ENCODE results near the gene SNF8.

Gene SNF8

DNA sequence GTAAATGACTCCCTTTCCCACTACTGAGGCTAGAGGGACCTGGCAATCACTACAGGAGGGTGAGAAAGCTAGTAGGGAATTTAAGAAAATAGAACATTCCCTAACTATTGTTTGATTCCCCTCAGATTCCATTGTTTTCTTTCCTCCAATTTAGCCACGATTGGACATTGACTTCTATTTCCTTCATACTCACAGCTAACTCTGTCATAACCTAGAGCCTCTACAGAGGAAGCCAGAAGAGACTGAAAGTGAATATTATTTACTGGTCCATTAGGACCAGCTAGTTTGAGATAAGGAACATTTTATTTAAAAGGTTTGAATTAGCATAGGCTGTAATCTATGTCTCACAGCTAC is 14.9 kb downstream of the SNF8 start:
- Histone ChIP-seq H3K79me2 (ENCODE audit: control insufficient read depth, insufficient read depth, low read length, unreplicated experiment) (peaks cover 4% of the 10 kb centered on the region), H2AFZ (ENCODE audit: low read length, unreplicated experiment) (no peak overlapping the region), H3K4me3 (ENCODE audit: low read depth, low read length) (no peak overlapping the region), H3K4me1 (ENCODE audit: control insufficient read depth, insufficient read depth, low read length, unreplicated experiment) (no peaks in the 10 kb centered on the region), H3K27ac (ENCODE audit: low read depth, low read length) (no peak overlapping the region), H3K36me3 (ENCODE audit: insufficient read depth, low read length) (peaks cover 33% of the 10 kb centered on the region), H3K27me3 (ENCODE audit: insufficient read depth, low read length) (no peaks in the 10 kb centered on the region)

DNA sequence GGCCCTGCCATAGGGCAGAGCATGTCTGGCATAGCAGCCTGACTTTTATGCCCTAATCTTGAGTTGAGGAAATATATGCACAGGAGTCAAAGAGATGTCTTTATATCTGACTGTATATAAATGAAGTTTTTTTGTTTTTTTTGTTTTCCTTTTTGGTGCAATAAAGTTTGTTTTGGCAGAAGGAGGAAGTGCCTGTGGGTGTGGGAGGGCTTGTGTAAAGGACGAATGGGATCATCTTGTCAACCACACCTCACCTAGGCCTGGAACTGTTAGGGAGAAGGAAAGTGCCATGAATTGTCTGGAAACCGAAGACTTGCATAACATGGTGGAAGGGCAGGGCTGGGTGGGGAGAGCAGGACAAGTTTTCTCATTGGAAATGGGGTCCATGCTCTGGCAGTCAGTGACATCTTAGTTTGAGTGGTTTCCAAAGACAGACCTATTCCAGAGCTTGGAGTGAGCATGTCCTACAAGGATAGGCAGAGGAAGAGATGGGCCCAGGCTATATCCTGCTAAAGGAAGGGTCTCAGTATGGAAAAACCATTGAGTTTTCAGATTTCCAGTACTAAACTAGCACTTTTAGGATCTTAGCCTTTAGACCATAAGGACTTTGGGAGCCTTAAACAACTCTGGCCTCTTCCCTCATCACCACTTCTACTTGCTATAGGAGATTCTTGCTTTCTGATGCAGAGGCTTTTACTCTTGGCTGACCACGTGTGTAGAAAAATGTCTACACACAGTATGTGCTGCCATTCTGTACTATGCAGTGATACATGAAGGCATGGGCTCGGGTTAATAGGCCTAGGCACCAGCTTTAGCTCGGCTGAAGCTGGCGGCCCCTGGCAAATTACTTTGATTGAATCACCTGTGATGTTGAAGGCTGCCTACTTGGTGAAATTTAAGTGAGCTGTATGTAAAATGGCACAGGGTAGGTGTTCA is 15.5 kb downstream of the SNF8 start:
- H3K27me3 ChIP-seq (ENCODE audit: insufficient read depth, low read length), result no peaks in the 10 kb centered on the region
- peaks cover 33% of the 10 kb centered on the region for H3K36me3 ChIP-seq (ENCODE audit: insufficient read depth, low read length)
- H3K79me2 ChIP-seq (ENCODE audit: control insufficient read depth, insufficient read depth, low read length, unreplicated experiment), result peaks cover 4% of the 10 kb centered on the region
- no peak overlapping the region for H2AFZ ChIP-seq (ENCODE audit: low read length, unreplicated experiment)
- no peaks in the 10 kb centered on the region for H3K4me1 ChIP-seq (ENCODE audit: control insufficient read depth, insufficient read depth, low read length, unreplicated experiment)
- no peak overlapping the region for H3K27ac ChIP-seq (ENCODE audit: low read depth, low read length)
- H3K4me3 ChIP-seq (ENCODE audit: low read depth, low read length), result no peak overlapping the region

- Histone ChIP-seq H3K4me1 (ENCODE audit: control insufficient read depth, insufficient read depth, low read length, unreplicated experiment) (no peaks in the 10 kb centered on the region), H3K36me3 (ENCODE audit: insufficient read depth, low read length) (peaks cover 34% of the 10 kb centered on the region), H3K27ac (ENCODE audit: low read depth, low read length) (no peak overlapping the region), H2AFZ (ENCODE audit: low read length, unreplicated experiment) (no peak overlapping the region), H3K27me3 (ENCODE audit: insufficient read depth, low read length) (no peaks in the 10 kb centered on the region), H3K4me3 (ENCODE audit: low read depth, low read length) (no peak overlapping the region), H3K79me2 (ENCODE audit: control insufficient read depth, insufficient read depth, low read length, unreplicated experiment) (peaks cover 4% of the 10 kb centered on the region)
Observed at GRCh38 chr17:48927978-48928745, 16.5 kb downstream of the SNF8 start.

DNA sequence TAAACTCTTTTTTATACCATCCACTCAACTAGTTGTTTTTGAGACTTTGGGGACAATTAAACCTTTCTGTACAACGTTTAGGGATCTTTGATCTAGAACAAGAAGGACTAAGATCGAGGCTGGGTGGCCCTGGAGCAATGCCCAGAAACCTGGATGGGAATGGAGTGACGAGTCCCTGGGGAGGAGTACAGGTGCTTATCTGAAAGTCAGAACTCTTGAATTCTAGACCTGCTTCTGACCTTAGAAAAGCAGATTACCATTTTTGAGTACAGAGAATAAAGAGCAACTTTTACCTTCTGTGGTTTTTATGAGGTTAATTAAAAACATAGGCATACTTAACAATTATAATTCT is 18.7 kb downstream of the SNF8 start:
- peaks cover 34% of the 10 kb centered on the region for H3K36me3 ChIP-seq (ENCODE audit: insufficient read depth, low read length)
- no peaks in the 10 kb centered on the region for H3K4me1 ChIP-seq (ENCODE audit: control insufficient read depth, insufficient read depth, low read length, unreplicated experiment)
- peaks cover 9% of the 10 kb centered on the region for H3K79me2 ChIP-seq (ENCODE audit: control insufficient read depth, insufficient read depth, low read length, unreplicated experiment)
- H3K27ac ChIP-seq (ENCODE audit: low read depth, low read length), result no peak overlapping the region
- H3K4me3 ChIP-seq (ENCODE audit: low read depth, low read length), result no peak overlapping the region
- no peaks in the 10 kb centered on the region for H3K27me3 ChIP-seq (ENCODE audit: insufficient read depth, low read length)
- H2AFZ ChIP-seq (ENCODE audit: low read length, unreplicated experiment), result no peak overlapping the region

GRCh38 chr17:48925251-48925990 is 19.2 kb downstream of the SNF8 start:
- H3K79me2 ChIP-seq (ENCODE audit: control insufficient read depth, insufficient read depth, low read length, unreplicated experiment), result peaks cover 13% of the 10 kb centered on the region
- H3K36me3 ChIP-seq (ENCODE audit: insufficient read depth, low read length), result peaks cover 37% of the 10 kb centered on the region
- H3K4me3 ChIP-seq (ENCODE audit: low read depth, low read length), result no peak overlapping the region
- no peak overlapping the region for H2AFZ ChIP-seq (ENCODE audit: low read length, unreplicated experiment)
- no peaks in the 10 kb centered on the region for H3K4me1 ChIP-seq (ENCODE audit: control insufficient read depth, insufficient read depth, low read length, unreplicated experiment)
- no peak overlapping the region for H3K27ac ChIP-seq (ENCODE audit: low read depth, low read length)
- no peaks in the 10 kb centered on the region for H3K27me3 ChIP-seq (ENCODE audit: insufficient read depth, low read length)

DNA sequence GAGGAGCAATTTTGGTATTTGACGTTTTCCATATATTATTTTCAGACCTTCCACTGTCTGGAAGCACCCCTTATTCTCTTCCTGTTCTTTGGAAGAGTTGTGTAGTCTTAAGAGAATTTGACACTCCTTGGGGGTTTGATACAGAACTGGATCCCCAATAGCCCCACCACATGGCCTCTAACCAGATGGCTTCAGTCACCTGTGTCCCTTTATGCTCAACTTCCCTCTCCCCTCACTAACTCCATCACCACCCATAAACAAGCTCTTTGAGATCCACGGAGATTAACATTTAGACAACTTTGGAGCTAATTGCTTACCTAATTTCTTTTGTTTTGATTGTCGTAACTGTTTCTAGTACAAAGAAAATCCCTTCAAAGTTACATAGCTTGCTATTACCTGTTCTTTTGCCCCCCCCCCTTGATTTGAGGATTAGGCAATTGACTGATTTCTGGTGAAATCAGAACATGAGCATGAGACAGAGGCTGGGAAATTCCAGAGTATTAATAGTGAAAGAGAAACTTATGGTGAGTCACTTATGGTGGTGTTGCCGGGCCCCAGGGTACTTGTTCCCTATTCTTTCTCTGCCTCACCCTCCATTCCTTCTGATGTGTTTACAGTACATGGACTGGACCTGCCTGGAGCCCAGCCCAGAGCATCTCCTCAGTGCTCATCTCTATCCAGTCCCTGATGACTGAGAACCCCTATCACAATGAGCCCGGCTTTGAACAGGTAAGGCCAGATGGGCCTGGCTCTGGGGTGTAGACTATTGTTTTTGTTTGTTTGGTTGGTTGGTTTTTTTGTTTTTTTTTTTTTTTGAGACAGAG is 29.0 kb downstream of the SNF8 start:
- H3K36me3 ChIP-seq (ENCODE audit: insufficient read depth, low read length), result peaks cover 43% of the 10 kb centered on the region
- H3K79me2 ChIP-seq (ENCODE audit: control insufficient read depth, insufficient read depth, low read length, unreplicated experiment), result peaks cover 80% of the 10 kb centered on the region
- H3K4me1 ChIP-seq (ENCODE audit: control insufficient read depth, insufficient read depth, low read length, unreplicated experiment), result peaks cover 45% of the 10 kb centered on the region
- H3K27me3 ChIP-seq (ENCODE audit: insufficient read depth, low read length), result no peaks in the 10 kb centered on the region
- H3K4me3 ChIP-seq (ENCODE audit: low read depth, low read length), result peak overlapping the region; percentile 38; the same call in 1 of the 2 replicates
- H3K27ac ChIP-seq (ENCODE audit: low read depth, low read length), result peak overlapping the region; percentile 95
- no peak overlapping the region for H2AFZ ChIP-seq (ENCODE audit: low read length, unreplicated experiment)

DNA sequence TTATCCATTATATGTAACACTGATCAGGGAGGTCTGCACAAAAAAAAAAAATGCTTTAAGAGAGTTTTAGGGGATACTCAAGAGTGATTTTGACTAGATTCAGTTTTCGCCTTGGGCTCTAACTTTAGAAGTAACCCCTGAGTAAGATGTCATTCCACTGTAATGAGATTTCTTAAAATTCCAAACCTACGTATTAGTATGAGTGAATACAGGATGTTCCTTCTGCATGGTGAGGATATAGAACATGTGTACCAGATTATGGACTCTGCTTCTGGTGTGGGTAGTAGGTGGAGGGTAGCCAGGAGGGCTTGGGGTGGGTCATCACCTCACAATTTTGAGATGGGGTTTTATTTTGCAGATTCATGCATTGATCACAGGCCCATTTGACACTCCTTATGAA is 32.2 kb downstream of the SNF8 start:
- Histone ChIP-seq H2AFZ (ENCODE audit: low read length, unreplicated experiment) (no peak overlapping the region), H3K27ac (ENCODE audit: low read depth, low read length) (peak overlapping the region; percentile 42), H3K4me1 (ENCODE audit: control insufficient read depth, insufficient read depth, low read length, unreplicated experiment) (peaks cover 58% of the 10 kb centered on the region), H3K79me2 (ENCODE audit: control insufficient read depth, insufficient read depth, low read length, unreplicated experiment) (peaks cover 75% of the 10 kb centered on the region), H3K27me3 (ENCODE audit: insufficient read depth, low read length) (no peaks in the 10 kb centered on the region), H3K36me3 (ENCODE audit: insufficient read depth, low read length) (peaks cover 37% of the 10 kb centered on the region), H3K4me3 (ENCODE audit: low read depth, low read length) (no peak overlapping the region; the same call in 1 of the 2 replicates)

DNA sequence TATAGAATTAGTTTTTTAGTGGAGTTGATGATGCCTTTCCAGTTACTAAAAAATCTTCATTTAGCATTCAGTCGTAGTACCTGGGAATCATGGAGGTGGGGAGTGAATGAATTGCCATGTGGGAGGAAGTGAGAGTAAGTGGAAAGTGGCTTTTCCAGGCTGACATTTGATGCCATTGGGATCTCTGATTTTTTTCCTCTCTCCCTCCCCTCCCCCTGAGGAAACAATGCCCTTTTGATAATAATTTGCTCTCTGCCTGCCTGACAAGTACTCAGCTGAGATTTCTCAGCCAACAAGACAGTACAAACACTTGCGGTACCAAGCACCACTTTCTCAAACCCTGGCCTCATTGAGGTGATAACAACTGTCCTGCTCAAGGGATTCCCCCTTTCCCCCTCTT is 34.3 kb downstream of the SNF8 start:
- H3K4me1 ChIP-seq (ENCODE audit: control insufficient read depth, insufficient read depth, low read length, unreplicated experiment), result peaks cover 57% of the 10 kb centered on the region
- H2AFZ ChIP-seq (ENCODE audit: low read length, unreplicated experiment), result no peak overlapping the region
- peaks cover 35% of the 10 kb centered on the region for H3K36me3 ChIP-seq (ENCODE audit: insufficient read depth, low read length)
- peaks cover 66% of the 10 kb centered on the region for H3K79me2 ChIP-seq (ENCODE audit: control insufficient read depth, insufficient read depth, low read length, unreplicated experiment)
- peak overlapping the region; percentile 89; the same call in 1 of the 2 replicates for H3K27ac ChIP-seq (ENCODE audit: low read depth, low read length)
- no peaks in the 10 kb centered on the region for H3K27me3 ChIP-seq (ENCODE audit: insufficient read depth, low read length)
- peak overlapping the region; percentile 90 for H3K4me3 ChIP-seq (ENCODE audit: low read depth, low read length)

GRCh38 chr17:48909783-48910182 is 34.9 kb downstream of the SNF8 start:
- H3K4me1 ChIP-seq (ENCODE audit: control insufficient read depth, insufficient read depth, low read length, unreplicated experiment), result peaks cover 52% of the 10 kb centered on the region
- H3K36me3 ChIP-seq (ENCODE audit: insufficient read depth, low read length), result peaks cover 35% of the 10 kb centered on the region

More at GRCh38 chr17:48909783-48910182, 34.9 kb downstream of the SNF8 start:
- no peaks in the 10 kb centered on the region for H3K27me3 ChIP-seq (ENCODE audit: insufficient read depth, low read length)
- peaks cover 60% of the 10 kb centered on the region for H3K79me2 ChIP-seq (ENCODE audit: control insufficient read depth, insufficient read depth, low read length, unreplicated experiment)
- peak overlapping the region; percentile 90 for H3K4me3 ChIP-seq (ENCODE audit: low read depth, low read length)
- no peak overlapping the region for H2AFZ ChIP-seq (ENCODE audit: low read length, unreplicated experiment)
- peak overlapping the region; percentile 89 for H3K27ac ChIP-seq (ENCODE audit: low read depth, low read length)
